Ishikawa (cell line): Measurements from ENCODE around the gene YWHAQ.

Experiments
- FOXM1 ChIP-seq: IDR thresholded peaks from 2 replicates; pipeline ENCODE4 v1.6.1; 2012; ENCODE audit warnings: low read depth, borderline replicate concordance
- MAX ChIP-seq: IDR thresholded peaks from 2 replicates; pipeline ENCODE4 v1.6.1; 2012
- REST ChIP-seq: IDR thresholded peaks from 2 replicates; pipeline ENCODE4 v1.6.1; 2012; ENCODE audit warnings: low read depth, mild to moderate bottlenecking
- TAF1 ChIP-seq: IDR thresholded peaks from 2 replicates; pipeline ENCODE4 v1.6.1; 2012; ENCODE audit warnings: low read depth, mild to moderate bottlenecking
- TCF12 ChIP-seq: IDR thresholded peaks from 2 replicates; pipeline ENCODE4 v1.6.1; 2012; ENCODE audit warnings: low read depth
- ZBTB7A ChIP-seq: IDR thresholded peaks from 2 replicates; pipeline ENCODE4 v1.6.1; 2012; ENCODE audit warnings: low read depth

GRCh38 chr2:9595746-9596145 lies 35.1 kb downstream of the YWHAQ start:
- TF ChIP-seq FOXM1 (no peak), TCF12 (no peak), TAF1 (no peak), MAX (no peak), REST (no peak), ZBTB7A (no peak)
